IMR-90 (cell line): Measurements from ENCODE around the gene TMEM52B. TPM values are rescaled to one million over a fixed set of nuclear protein-coding genes. Genes with fewer than 3 reads are reported as not detected.

Experiments used
- ATAC-seq: fragments of 200-7000 bp; cut with Tn5 transposase; 2 replicates; pipeline ENCODE4 v1.9.1; 2020; ENCODE audit warnings: low read depth, mild to moderate bottlenecking, moderate library complexity
- BruUV-seq: library from RNA; stranded (reverse); fragments of 400-500 nt; replicated peaks from 2 replicates; lab custom pipeline; 2021; lab: Mats Ljungman, UMichigan
- CTCF ChIA-PET: fragments of 300-600 bp; formaldehyde crosslinking; extraction: SDS; loops from one replicate; lab custom pipeline; 2021; ENCODE audit warnings: antibody characterized with exemption; lab: Yijun Ruan, JAX
- POLR2A ChIA-PET: fragments of 300-600 bp; sonication (Branson Sonifier 250); formaldehyde crosslinking; loops from one replicate; lab custom pipeline; 2022; ENCODE audit warnings: antibody characterized with exemption; ENCODE audit not compliant: unreplicated experiment; lab: Charles Lee
- DNase-seq: peaks from one replicate; pipeline ENCODE4 v3.0.0; 2013
- H2AFZ ChIP-seq: replicated peaks from 2 replicates; pipeline ENCODE3; 2013; ENCODE audit warnings: low read length, mild to moderate bottlenecking; ENCODE audit not compliant: poor library complexity
- H2AK5ac ChIP-seq: 2 replicates; pipeline ENCODE4 v1.6.1; 2013; ENCODE audit warnings: low read depth, low read length, inconsistent platforms
- H2AK9ac ChIP-seq: replicated peaks from 2 replicates; pipeline ENCODE3; 2013; ENCODE audit warnings: mild to moderate bottlenecking, low read depth, low read length, moderate library complexity; ENCODE audit not compliant: poor library complexity
- H2BK120ac ChIP-seq: 2 replicates; pipeline ENCODE4 v1.6.1; 2013; ENCODE audit warnings: low read depth, low read length, inconsistent platforms
- H2BK15ac ChIP-seq: 3 replicates; pipeline ENCODE4 v1.6.1; 2013; ENCODE audit warnings: low read depth, low read length, inconsistent platforms
- H2BK20ac ChIP-seq: 2 replicates; pipeline ENCODE4 v1.6.1; 2013; ENCODE audit warnings: low read depth, mild to moderate bottlenecking, inconsistent platforms, low read length, moderate library complexity
- H2BK5ac ChIP-seq: 2 replicates; pipeline ENCODE4 v1.6.1; 2013; ENCODE audit warnings: mild to moderate bottlenecking, low read depth, low read length, inconsistent platforms; ENCODE audit not compliant: poor library complexity, severe bottlenecking
- H3K14ac ChIP-seq: replicated peaks from 2 replicates; pipeline ENCODE4 v1.6.1; 2013; ENCODE audit warnings: low read depth, low read length, inconsistent platforms
- H3K18ac ChIP-seq: 2 replicates; pipeline ENCODE4 v1.6.1; 2013; ENCODE audit warnings: low read depth, low read length, control low read depth
- H3K23ac ChIP-seq: 2 replicates; pipeline ENCODE4 v1.6.1; 2013; ENCODE audit warnings: low read depth, low read length, inconsistent platforms
- H3K27ac ChIP-seq: 2 replicates; pipeline ENCODE4 v1.5.1; 2013; ENCODE audit warnings: mild to moderate bottlenecking, control low read depth, low read length; ENCODE audit not compliant: insufficient read depth
- H3K27me3 ChIP-seq: 2 replicates; pipeline ENCODE4 v1.6.1; 2013; ENCODE audit warnings: low read length; ENCODE audit not compliant: control insufficient read depth, insufficient read depth
- H3K36me3 ChIP-seq: 2 replicates; pipeline ENCODE4 v1.6.1; 2013; ENCODE audit warnings: low read length, mixed read lengths; ENCODE audit not compliant: control insufficient read depth, insufficient read depth
- H3K4ac ChIP-seq: 2 replicates; pipeline ENCODE4 v1.6.1; 2013; ENCODE audit warnings: low read depth, low read length, inconsistent platforms
- H3K4me1 ChIP-seq: 2 replicates; pipeline ENCODE4 v1.6.1; 2013; ENCODE audit warnings: low read length, mixed read lengths; ENCODE audit not compliant: control insufficient read depth, insufficient read depth
- H3K4me2 ChIP-seq: 2 replicates; pipeline ENCODE4 v1.6.1; 2013; ENCODE audit warnings: low read depth, mild to moderate bottlenecking, control low read depth, low read length, moderate library complexity
- H3K4me3 ChIP-seq: 2 replicates; pipeline ENCODE4 v1.5.1; 2013; ENCODE audit warnings: low read depth, mild to moderate bottlenecking, control low read depth, low read length, moderate library complexity; ENCODE audit not compliant: insufficient read depth
- H3K56ac ChIP-seq: 2 replicates; pipeline ENCODE4 v1.6.1; 2013; ENCODE audit warnings: low read length, inconsistent platforms; ENCODE audit not compliant: insufficient read depth; ENCODE audit errors: extremely low read depth
- H3K79me1 ChIP-seq, 2 experiments: 2 replicates each; pipeline ENCODE4 v1.6.1; 2013; ENCODE audit warnings: low read length in 2 of 2, inconsistent platforms in 1 of 2, low read depth in 1 of 2
- H3K9ac ChIP-seq: 2 replicates; pipeline ENCODE4 v1.6.1; 2013; ENCODE audit warnings: low read depth, low read length, control low read depth
- H3K9me1 ChIP-seq: 2 replicates; pipeline ENCODE4 v1.6.1; 2013; ENCODE audit warnings: low read length, inconsistent platforms; ENCODE audit not compliant: insufficient read depth
- H3K9me3 ChIP-seq: 2 replicates; pipeline ENCODE4 v1.6.1; 2013; ENCODE audit warnings: low read length; ENCODE audit not compliant: control insufficient read depth, insufficient read depth
- H4K20me1 ChIP-seq: 2 replicates; pipeline ENCODE4 v1.6.1; 2013; ENCODE audit warnings: low read length, inconsistent platforms; ENCODE audit not compliant: insufficient read depth
- H4K5ac ChIP-seq: 2 replicates; pipeline ENCODE4 v1.6.1; 2013; ENCODE audit warnings: mild to moderate bottlenecking, low read depth, low read length, control low read depth
- H4K8ac ChIP-seq, 2 experiments: 2 replicates each; pipeline ENCODE4 v1.6.1; 2013; ENCODE audit warnings: low read depth in 2 of 2, low read length in 2 of 2, control low read depth in 1 of 2, inconsistent platforms in 1 of 2
- H4K91ac ChIP-seq: 2 replicates; pipeline ENCODE4 v1.6.1; 2013; ENCODE audit warnings: low read depth, low read length, inconsistent platforms; ENCODE audit not compliant: insufficient read depth
- BHLHE40 ChIP-seq: fragments of 150-350 bp; IDR thresholded peaks from 2 replicates; pipeline ENCODE4 v1.6.1; 2016; ENCODE audit warnings: mild to moderate bottlenecking, low read depth, low read length
- CEBPB ChIP-seq: IDR thresholded peaks from 2 replicates; pipeline ENCODE4 v1.6.1; 2012; ENCODE audit warnings: low read depth, low read length, improper control_type of control experiment
- CHD1 ChIP-seq: IDR thresholded peaks from 2 replicates; pipeline ENCODE4 v1.6.1; 2012; ENCODE audit warnings: low read depth, low read length, improper control_type of control experiment
- CTCF ChIP-seq: conservative IDR thresholded peaks from 2 replicates; pipeline ENCODE4 v1.5.1; 2012; ENCODE audit warnings: mild to moderate bottlenecking, low read depth, low read length, improper control_type of control experiment
- ELK1 ChIP-seq: fragments of 150-350 bp; IDR thresholded peaks from 2 replicates; pipeline ENCODE4 v1.6.1; 2016; ENCODE audit warnings: low read depth, mild to moderate bottlenecking, low read length, moderate library complexity, borderline replicate concordance
- FOS ChIP-seq: fragments of 150-350 bp; IDR thresholded peaks from 2 replicates; pipeline ENCODE4 v1.6.1; 2016; ENCODE audit warnings: low read depth, low read length
- MAFK ChIP-seq: IDR thresholded peaks from 2 replicates; pipeline ENCODE4 v1.6.1; 2012; ENCODE audit warnings: low read depth, low read length, improper control_type of control experiment
- MAZ ChIP-seq: IDR thresholded peaks from 2 replicates; pipeline ENCODE4 v1.6.1; 2012; ENCODE audit warnings: low read depth, mild to moderate bottlenecking, low read length, improper control_type of control experiment, moderate library complexity, borderline replicate concordance
- MXI1 ChIP-seq: IDR thresholded peaks from 2 replicates; pipeline ENCODE4 v1.6.1; 2012; ENCODE audit warnings: low read depth, mild to moderate bottlenecking, low read length, moderate library complexity, borderline replicate concordance
- NFE2L2 ChIP-seq: fragments of 150-350 bp; IDR thresholded peaks from 2 replicates; pipeline ENCODE4 v1.6.1; 2016; ENCODE audit warnings: low read depth, mild to moderate bottlenecking, low read length
- POLR2A ChIP-seq: IDR thresholded peaks from 2 replicates; pipeline ENCODE4 v1.6.1; 2012; ENCODE audit warnings: mild to moderate bottlenecking, low read depth, low read length
- RAD21 ChIP-seq: IDR thresholded peaks from 2 replicates; pipeline ENCODE4 v1.6.1; 2012; ENCODE audit warnings: low read length, improper control_type of control experiment
- RCOR1 ChIP-seq: IDR thresholded peaks from 2 replicates; pipeline ENCODE4 v1.6.1; 2012; ENCODE audit warnings: mild to moderate bottlenecking, low read length, improper control_type of control experiment; ENCODE audit not compliant: insufficient replicate concordance
- RFX5 ChIP-seq: IDR thresholded peaks from 2 replicates; pipeline ENCODE4 v1.8.0; 2012; ENCODE audit warnings: low read depth, mild to moderate bottlenecking, low read length, moderate library complexity
- SMC3 ChIP-seq: fragments of 150-350 bp; IDR thresholded peaks from 2 replicates; pipeline ENCODE4 v1.6.1; 2016; ENCODE audit warnings: low read depth, mild to moderate bottlenecking, antibody characterized with exemption, low read length, moderate library complexity
- USF2 ChIP-seq: fragments of 150-350 bp; IDR thresholded peaks from 2 replicates; pipeline ENCODE4 v1.6.1; 2017; ENCODE audit warnings: mild to moderate bottlenecking, antibody characterized with exemption, low read length, low read depth
- dilution Hi-C: fragments of 300-500 bp; cut with HindIII; formaldehyde crosslinking; loops from one replicate; pipeline ENCODE4 v1.14.3; 2018; ENCODE audit warnings: low sequenced_read_pairs; ENCODE audit not compliant: unreplicated experiment
- in situ Hi-C: fragments of 300-500 bp; cut with MboI; formaldehyde crosslinking; loops from 3 replicates; pipeline ENCODE4 v1.14.3; 2019; ENCODE audit warnings: low sequenced_read_pairs, inconsistent platforms, mixed read lengths
- intact Hi-C: fragments of 100-400 bp; cut with micrococcal nuclease; formaldehyde crosslinking; loops from 2 replicates; pipeline ENCODE4 v1.10.0; 2022
- polyA plus RNA-seq, 3 experiments: library from polyadenylated mRNA; depleted of rRNA; stranded (reverse); fragments of >200 nt; gene quantifications; 2 replicates each; pipeline ENCODE4 v1.2.3, GENCODE V29; 2012; ENCODE audit warnings: low replicate concordance in 1 of 3
- total RNA-seq: library from RNA; depleted of rRNA; stranded (reverse); fragments of >200 nt; gene quantifications from 2 replicates; pipeline ENCODE4 v1.2.3, GENCODE V29; 2012

TMEM52B gene
- total and polyA plus RNA-seq, 2 of the 4 experiments (the other 2 are of a cell fraction): 2.0 to 3.6 TPM

GRCh38 chr12:10234562-10234961 lies 55.7 kb downstream of the TMEM52B start:
- BruUV-seq: no TSS peak

More at GRCh38 chr12:10234562-10234961, 55.7 kb downstream of the TMEM52B start:
- Histone ChIP-seq H3K9ac (no peak overlapping the region), H3K9me3 (peaks cover 7% of the 10 kb centered on the region), H3K14ac (no peak overlapping the region), H3K23ac (no peak overlapping the region), H3K56ac (no peak overlapping the region), H3K4ac (no peak overlapping the region), H3K79me1 (no peaks in the 10 kb centered on the region), H2BK15ac (no peak overlapping the region), H4K8ac (no peak overlapping the region), H2AK9ac (no peak overlapping the region), H3K9me1 (no peaks in the 10 kb centered on the region), H3K4me2 (no peak overlapping the region), H2AK5ac (no peak overlapping the region), H2BK120ac (no peak overlapping the region), H3K18ac (no peak overlapping the region), H3K27ac (no peak overlapping the region), H2BK5ac (no peak overlapping the region), H3K4me3 (no peak overlapping the region), H2BK20ac (no peak overlapping the region), H4K20me1 (no peaks in the 10 kb centered on the region), H3K36me3 (peaks cover 6% of the 10 kb centered on the region; the same call in 1 of the 2 replicates), H3K4me1 (peaks cover 1% of the 10 kb centered on the region; the same call in 1 of the 2 replicates), H4K91ac (no peak overlapping the region), H4K5ac (no peak overlapping the region), H3K27me3 (no peaks in the 10 kb centered on the region; the same call in 1 of the 2 replicates), H2AFZ (no peak overlapping the region)
- dilution Hi-C loops (no loop called here), in situ Hi-C loops (loop anchor here (10.0 kb wide), 1 partner anchor 330 kb away; no protein-coding TSS in a partner anchor), intact Hi-C loops (no loop called here)
- POLR2A ChIA-PET: no interaction called here
- ATAC-seq (no peak), DNase-seq (no peak)
- CTCF ChIA-PET: no interaction called here
- TF ChIP-seq RCOR1 (no peak), USF2 (no peak), RFX5 (no peak), SMC3 (no peak), CEBPB (no peak), POLR2A (no peak), CTCF (no peak), MAFK (no peak), BHLHE40 (no peak), FOS (no peak), ELK1 (no peak), MXI1 (no peak), CHD1 (no peak), NFE2L2 (no peak), RAD21 (no peak), MAZ (no peak)
